Measurements from ENCODE around the gene PANX1. TPM values are rescaled to one million over a fixed set of nuclear protein-coding genes. Genes with fewer than 3 reads are reported as not detected.

Gene PANX1
- total RNA-seq, 1 experiment from 2014 or later, result 59.3 TPM

- intact Hi-C loops (cut with micrococcal nuclease; ENCODE audit: unreplicated experiment) (no loop called here), in situ Hi-C loops (cut with HindIII; ENCODE audit: low pct_unique_long_range_greater_than_20kb, low sequenced_read_pairs) (no loop called here)
- Histone ChIP-seq H3K27me3 (ENCODE audit: control insufficient read depth, insufficient read depth, low read length) (no peaks in the 10 kb centered on the region), H3K36me3 (ENCODE audit: control insufficient read depth, insufficient read depth, low read length) (no peaks in the 10 kb centered on the region), H3K9me3 (ENCODE audit: control insufficient read depth, insufficient read depth, low read depth, low read length) (no peaks in the 10 kb centered on the region), H3K27ac (ENCODE audit: low read length) (no peak overlapping the region), H3K4me1 (ENCODE audit: control insufficient read depth, insufficient read depth, low read length) (peaks cover 20% of the 10 kb centered on the region), H3K4me3 (ENCODE audit: low read depth in 2 of 2, low read length in 2 of 2) (no peak overlapping the region)
- DNase-seq (ENCODE audit: low read depth, low spot score), result no peak
- ChIA-PET CTCF (no interaction called here), POLR2A (interaction anchor here (0.6 kb wide), 2 partner anchors 13 to 23 kb away, joined by 3 to 5 read pairs; partner anchors contain the start of gene PANX1)
- ATAC-seq, result peak; percentile 59
- BruUV-seq (replicated peaks), result no TSS peak
- TF ChIP-seq TCF7L2 (IDR thresholded peaks at IDR 0.05; ENCODE audit: low read depth, low read length), result no peak
These were observed 13.1 kb downstream of the PANX1 start for GRCh38 chr11:94141511-94142307.

GRCh38 chr11:94142308-94143281 is 14.0 kb downstream of the PANX1 start:
- CTCF ChIA-PET, result no interaction called here
- intact Hi-C loops (cut with micrococcal nuclease; ENCODE audit: unreplicated experiment) (no loop called here), in situ Hi-C loops (cut with HindIII; ENCODE audit: low pct_unique_long_range_greater_than_20kb, low sequenced_read_pairs) (no loop called here)
- peaks cover 20% of the 10 kb centered on the region for H3K4me1 ChIP-seq (ENCODE audit: control insufficient read depth, insufficient read depth, low read length)
- no peak for DNase-seq (ENCODE audit: low read depth, low spot score)
- POLR2A ChIA-PET, result interaction anchor here (0.6 kb wide), 2 partner anchors 14 to 24 kb away, joined by 3 to 5 read pairs; partner anchors contain the start of gene PANX1
- TF ChIP-seq REST (IDR thresholded peaks at IDR 0.05; ENCODE audit: insufficient read depth in 1 of 2, low read depth in 2 of 2, low read length in 1 of 2), result no peak
- no peak for TF ChIP-seq CTCF (IDR thresholded peaks at IDR 0.05)
- no peak for TF ChIP-seq POLR2AphosphoS5 (IDR thresholded peaks at IDR 0.05; ENCODE audit: low read depth, low read length)
- no peak for TF ChIP-seq SIN3A (IDR thresholded peaks at IDR 0.05; ENCODE audit: borderline replicate concordance, insufficient read depth, low read depth, low read length)
- no peak for TF ChIP-seq TCF7L2 (IDR thresholded peaks at IDR 0.05; ENCODE audit: low read depth, low read length)
- H3K9me3 ChIP-seq (ENCODE audit: control insufficient read depth, insufficient read depth, low read depth, low read length), result no peaks in the 10 kb centered on the region
- H3K27me3 ChIP-seq (ENCODE audit: control insufficient read depth, insufficient read depth, low read length), result no peaks in the 10 kb centered on the region
- ATAC-seq, result peak; percentile 18
- BruUV-seq (replicated peaks), result no TSS peak
- no peak overlapping the region for H3K27ac ChIP-seq (ENCODE audit: low read length)
- no peak overlapping the region for H3K4me3 ChIP-seq (ENCODE audit: low read depth in 2 of 2, low read length in 2 of 2)
- no peaks in the 10 kb centered on the region for H3K36me3 ChIP-seq (ENCODE audit: control insufficient read depth, insufficient read depth, low read length)
